LNCaP clone FGC (cell line): ENCODE measurements around the gene CLDN6.

Experiments
- DNase-seq: peaks from one replicate; pipeline ENCODE4 v3.0.0-alpha.2; 2011; ENCODE audit warnings: low read depth
- H3K4me3 ChIP-seq: 2 replicates; pipeline ENCODE4 v1.5.1; 2011; ENCODE audit warnings: mild to moderate bottlenecking, low read depth, low read length, control low read depth
- CTCF ChIP-seq: IDR thresholded peaks from 2 replicates; pipeline ENCODE4 v1.5.1; 2012; ENCODE audit warnings: mild to moderate bottlenecking; ENCODE audit not compliant: control insufficient read depth, insufficient read depth; ENCODE audit errors: extremely low read depth

Gene CLDN6

GRCh38 chr16:3026609-3027488 is 8.9 kb upstream of the CLDN6 start:
- H3K4me3 ChIP-seq = no peak overlapping the region
- no peak for TF ChIP-seq CTCF
- DNase-seq = no peak

- no peak overlapping the region for H3K4me3 ChIP-seq
- no peak for TF ChIP-seq CTCF
- DNase-seq = no peak
Observed at GRCh38 chr16:3026003-3026378, 8.0 kb upstream of the CLDN6 start.

GRCh38 chr16:3025032-3026002 is 7.3 kb upstream of the CLDN6 start:
- no peak overlapping the region for H3K4me3 ChIP-seq
- TF ChIP-seq CTCF = no peak
- no peak for DNase-seq

GRCh38 chr16:3023669-3024478 is 5.9 kb upstream of the CLDN6 start, which contains the start of the genes HCFC1R1 and THOC6:
HCFC1R1 (minus strand) TSS chr16:3023942; CDS start chr16:3023941, 1 bp downstream.
THOC6 (plus strand) TSS chr16:3024035; CDS start chr16:3024327, 292 bp downstream.
- TF ChIP-seq CTCF = no peak

GRCh38 chr16:3023415-3023668 is 5.4 kb upstream of the CLDN6 start:
- no peak for DNase-seq
- no peak for TF ChIP-seq CTCF
- peak overlapping the region; percentile 59 for H3K4me3 ChIP-seq

More at GRCh38 chr16:3023669-3024478, 5.9 kb upstream of the CLDN6 start, which contains the start of the genes HCFC1R1 and THOC6:
- H3K4me3 ChIP-seq = peak within 1 kb of the TSS; percentile 59
- DNase-seq = peak; percentile 97

- H3K4me3 ChIP-seq = peak overlapping the region; percentile 59
- TF ChIP-seq CTCF = no peak
- no peak for DNase-seq
Observed at GRCh38 chr16:3022684-3023414, 4.9 kb upstream of the CLDN6 start.
